ENCODE data around the gene ENDOD1. TPM values are rescaled to one million over a fixed set of nuclear protein-coding genes. Genes with fewer than 3 reads are reported as not detected.

The ENDOD1 gene
- total and polyA plus RNA-seq, 4 donors = 10.4 to 55.1 (median 25.0) TPM

GRCh38 chr11:95104121-95104830 is 14.6 kb downstream of the ENDOD1 start:
- ATAC-seq (ENCODE audit: insufficient read depth, low FRiP score) = no peak

GRCh38 chr11:95104856-95105255 is 15.2 kb downstream of the ENDOD1 start:
- Histone ChIP-seq H3K27me3 (ENCODE audit: control insufficient read depth in 3 of 3, insufficient read depth in 3 of 3, low read length in 2 of 3) (no peaks in the 10 kb centered on the region), H3K27ac (ENCODE audit: low read depth in 1 of 2, low read length in 1 of 2) (no peak overlapping the region), H3K9me3 (ENCODE audit: control insufficient read depth in 4 of 4, insufficient read depth in 3 of 4, low read length in 3 of 4) (no peaks in the 10 kb centered on the region), H3K36me3 (ENCODE audit: control insufficient read depth in 4 of 4, insufficient read depth in 4 of 4, low read length in 4 of 4) (peaks cover 0 to 3% (median 0%) of the 10 kb centered on the region in 4 donors), H3K9ac (ENCODE audit: insufficient read depth in 1 of 2, low read length in 2 of 2) (no peak overlapping the region), H3K4me1 (ENCODE audit: control insufficient read depth in 5 of 5, insufficient read depth in 5 of 5, low read length in 5 of 5) (peaks cover 0 to 13% (median 4%) of the 10 kb centered on the region in 5 donors), H3K4me3 (no peak overlapping the region)
- 92 to 96% methylated on average over 3 of the region's 3 CpGs for WGBS, 2 donors
- no peak for TF ChIP-seq CTCF (IDR thresholded peaks at IDR 0.05; ENCODE audit: control extremely low read depth, extremely low read depth)
- ATAC-seq (ENCODE audit: insufficient read depth, low FRiP score) (no peak), DNase-seq (no peak)

More at GRCh38 chr11:95104121-95104830, 14.6 kb downstream of the ENDOD1 start:
- TF ChIP-seq CTCF (IDR thresholded peaks at IDR 0.05; ENCODE audit: control extremely low read depth, extremely low read depth) = no peak
- Histone ChIP-seq H3K9me3 (ENCODE audit: control insufficient read depth in 4 of 4, insufficient read depth in 3 of 4, low read length in 3 of 4) (no peaks in the 10 kb centered on the region), H3K4me3 (no peak overlapping the region), H3K4me1 (ENCODE audit: control insufficient read depth in 5 of 5, insufficient read depth in 5 of 5, low read length in 5 of 5) (peaks cover 0 to 10% (median 4%) of the 10 kb centered on the region in 5 donors), H3K36me3 (ENCODE audit: control insufficient read depth in 4 of 4, insufficient read depth in 4 of 4, low read length in 4 of 4) (no peaks in the 10 kb centered on the region), H3K27me3 (ENCODE audit: control insufficient read depth in 3 of 3, insufficient read depth in 3 of 3, low read length in 2 of 3) (no peaks in the 10 kb centered on the region), H3K27ac (ENCODE audit: low read depth in 1 of 2, low read length in 1 of 2) (no peak overlapping the region), H3K9ac (ENCODE audit: insufficient read depth in 1 of 2, low read length in 2 of 2) (no peak overlapping the region)
- 92% methylated on average over 6 of the region's 6 CpGs for WGBS, 2 donors
- no peak for DNase-seq

GRCh38 chr11:95108159-95108611 is 18.5 kb downstream of the ENDOD1 start:
- WGBS, 2 donors = 27 to 43% methylated on average over 9 of the region's 9 CpGs
- no peak for TF ChIP-seq CTCF (IDR thresholded peaks at IDR 0.05; ENCODE audit: control extremely low read depth, extremely low read depth)
- Histone ChIP-seq H3K27me3 (ENCODE audit: control insufficient read depth in 3 of 3, insufficient read depth in 3 of 3, low read length in 2 of 3) (no peaks in the 10 kb centered on the region), H3K27ac (ENCODE audit: low read depth in 1 of 2, low read length in 1 of 2) (peak overlapping the region; percentile 22 to 72), H3K36me3 (ENCODE audit: control insufficient read depth in 4 of 4, insufficient read depth in 4 of 4, low read length in 4 of 4) (peaks cover 0 to 3% (median 0%) of the 10 kb centered on the region in 4 donors), H3K9ac (ENCODE audit: insufficient read depth in 1 of 2, low read length in 2 of 2) (no peak overlapping the region), H3K9me3 (ENCODE audit: control insufficient read depth in 4 of 4, insufficient read depth in 3 of 4, low read length in 3 of 4) (no peaks in the 10 kb centered on the region), H3K4me1 (ENCODE audit: control insufficient read depth in 5 of 5, insufficient read depth in 5 of 5, low read length in 5 of 5) (peaks cover 0 to 15% (median 4%) of the 10 kb centered on the region in 5 donors), H3K4me3 (no peak overlapping the region)
- ATAC-seq (ENCODE audit: insufficient read depth, low FRiP score) (peak; percentile 79), DNase-seq (peak in 1 of 3 donors; percentile 24)
